ENCODE data around the gene PDF.

GRCh38 chr16:69298261-69298660 lies 32.1 kb downstream of the PDF start:
- TF ChIP-seq ZXDC (CRISPR knock-in tag; IDR thresholded peaks at IDR 0.05): no peak
- TF ChIP-seq EP300 (IDR thresholded peaks at IDR 0.05; ENCODE audit: low read depth in 2 of 2, low read length in 2 of 2): no peak
- TF ChIP-seq EP300 (CRISPR knock-in tag; IDR thresholded peaks at IDR 0.05; ENCODE audit: borderline replicate concordance): no peak
- TF ChIP-seq E2F1 (CRISPR knock-in tag; IDR thresholded peaks at IDR 0.05): no peak
- TF ChIP-seq TBP (CRISPR knock-in tag; IDR thresholded peaks at IDR 0.05): no peak
- TF ChIP-seq NFIC (IDR thresholded peaks at IDR 0.05; ENCODE audit: low read length): no peak
- TF ChIP-seq HNRNPLL (IDR thresholded peaks at IDR 0.05; ENCODE audit: low read depth, low read length, poor library complexity, severe bottlenecking): no peak
- no peak for TF ChIP-seq PAWR (CRISPR knock-in tag; IDR thresholded peaks at IDR 0.05; ENCODE audit: borderline replicate concordance)
- TF ChIP-seq ZBTB49 (CRISPR knock-in tag; IDR thresholded peaks at IDR 0.05; ENCODE audit: borderline replicate concordance): no peak
- no peak for TF ChIP-seq POLR2AphosphoS5 (IDR thresholded peaks at IDR 0.05; ENCODE audit: low read depth, low read length)
- no peak for TF ChIP-seq ZHX2 (IDR thresholded peaks at IDR 0.05; ENCODE audit: low read depth)
- no peak for TF ChIP-seq ZHX2 (CRISPR knock-in tag; IDR thresholded peaks at IDR 0.05; ENCODE audit: borderline replicate concordance)
- no peak for TF ChIP-seq TAF1 (CRISPR knock-in tag; IDR thresholded peaks at IDR 0.05)
- TF ChIP-seq, protein P1, sequence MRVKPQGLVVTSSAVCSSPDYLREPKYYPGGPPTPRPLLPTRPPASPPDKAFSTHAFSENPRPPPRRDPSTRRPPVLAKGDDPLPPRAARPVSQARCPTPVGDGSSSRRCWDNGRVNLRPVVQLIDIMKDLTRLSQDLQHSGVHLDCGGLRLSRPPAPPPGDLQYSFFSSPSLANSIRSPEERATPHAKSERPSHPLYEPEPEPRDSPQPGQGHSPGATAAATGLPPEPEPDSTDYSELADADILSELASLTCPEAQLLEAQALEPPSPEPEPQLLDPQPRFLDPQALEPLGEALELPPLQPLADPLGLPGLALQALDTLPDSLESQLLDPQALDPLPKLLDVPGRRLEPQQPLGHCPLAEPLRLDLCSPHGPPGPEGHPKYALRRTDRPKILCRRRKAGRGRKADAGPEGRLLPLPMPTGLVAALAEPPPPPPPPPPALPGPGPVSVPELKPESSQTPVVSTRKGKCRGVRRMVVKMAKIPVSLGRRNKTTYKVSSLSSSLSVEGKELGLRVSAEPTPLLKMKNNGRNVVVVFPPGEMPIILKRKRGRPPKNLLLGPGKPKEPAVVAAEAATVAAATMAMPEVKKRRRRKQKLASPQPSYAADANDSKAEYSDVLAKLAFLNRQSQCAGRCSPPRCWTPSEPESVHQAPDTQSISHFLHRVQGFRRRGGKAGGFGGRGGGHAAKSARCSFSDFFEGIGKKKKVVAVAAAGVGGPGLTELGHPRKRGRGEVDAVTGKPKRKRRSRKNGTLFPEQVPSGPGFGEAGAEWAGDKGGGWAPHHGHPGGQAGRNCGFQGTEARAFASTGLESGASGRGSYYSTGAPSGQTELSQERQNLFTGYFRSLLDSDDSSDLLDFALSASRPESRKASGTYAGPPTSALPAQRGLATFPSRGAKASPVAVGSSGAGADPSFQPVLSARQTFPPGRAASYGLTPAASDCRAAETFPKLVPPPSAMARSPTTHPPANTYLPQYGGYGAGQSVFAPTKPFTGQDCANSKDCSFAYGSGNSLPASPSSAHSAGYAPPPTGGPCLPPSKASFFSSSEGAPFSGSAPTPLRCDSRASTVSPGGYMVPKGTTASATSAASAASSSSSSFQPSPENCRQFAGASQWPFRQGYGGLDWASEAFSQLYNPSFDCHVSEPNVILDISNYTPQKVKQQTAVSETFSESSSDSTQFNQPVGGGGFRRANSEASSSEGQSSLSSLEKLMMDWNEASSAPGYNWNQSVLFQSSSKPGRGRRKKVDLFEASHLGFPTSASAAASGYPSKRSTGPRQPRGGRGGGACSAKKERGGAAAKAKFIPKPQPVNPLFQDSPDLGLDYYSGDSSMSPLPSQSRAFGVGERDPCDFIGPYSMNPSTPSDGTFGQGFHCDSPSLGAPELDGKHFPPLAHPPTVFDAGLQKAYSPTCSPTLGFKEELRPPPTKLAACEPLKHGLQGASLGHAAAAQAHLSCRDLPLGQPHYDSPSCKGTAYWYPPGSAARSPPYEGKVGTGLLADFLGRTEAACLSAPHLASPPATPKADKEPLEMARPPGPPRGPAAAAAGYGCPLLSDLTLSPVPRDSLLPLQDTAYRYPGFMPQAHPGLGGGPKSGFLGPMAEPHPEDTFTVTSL (CRISPR knock-in tag; IDR thresholded peaks at IDR 0.05; ENCODE audit: borderline replicate concordance): no peak
